ENCODE data around the gene ZMYND19. TPM values are rescaled to one million over a fixed set of nuclear protein-coding genes. Genes with fewer than 3 reads are reported as not detected.
A peak's percentile ranks its signal among the peaks of the same experiment; 100 is the strongest.
"Not testable (repeated sequence)": the region's sequence is repeated elsewhere in the genome, so short reads cannot be mapped to it uniquely, and the experiment has no call there.

Gene ZMYND19
- total and polyA plus RNA-seq, 2 donors (not counting 3 experiments of a cell fraction or from before 2014, with no cell fraction given): 22.8 to 32.6 TPM

- DNase-seq (ENCODE audit: low read depth, low spot score): no peak
Observed at GRCh38 chr9:137630679-137631078, 40.4 kb upstream of the ZMYND19 start.

GRCh38 chr9:137630126-137630525 lies 39.8 kb upstream of the ZMYND19 start:
- TF ChIP-seq JUN (IDR thresholded peaks at IDR 0.05; ENCODE audit: borderline replicate concordance, insufficient read depth, insufficient read length, low read depth): no peak
- no peak for TF ChIP-seq POLR2A (IDR thresholded peaks at IDR 0.05; ENCODE audit: low read depth, low read length)
- no peak for TF ChIP-seq EZH2 (IDR thresholded peaks at IDR 0.05; ENCODE audit: borderline replicate concordance, low read depth, low read length, severe bottlenecking)
- TF ChIP-seq MYC (IDR thresholded peaks at IDR 0.05; ENCODE audit: low read depth, low read length): no peak
- TF ChIP-seq MAX (IDR thresholded peaks at IDR 0.05; ENCODE audit: insufficient read depth, insufficient read length): no peak
- no peak for TF ChIP-seq GATA2 (IDR thresholded peaks at IDR 0.05; ENCODE audit: insufficient read depth, insufficient read length, low read depth, low read length)
- TF ChIP-seq FOS (IDR thresholded peaks at IDR 0.05; ENCODE audit: borderline replicate concordance, insufficient read depth, low read length): no peak
- TF ChIP-seq CTCF (IDR thresholded peaks at IDR 0.05; ENCODE audit: extremely low read depth in 1 of 2, insufficient read depth in 1 of 2, low read depth in 1 of 2, low read length in 2 of 2): no peak
- TF ChIP-seq POLR2AphosphoS5 (IDR thresholded peaks at IDR 0.05; ENCODE audit: insufficient read depth, low read depth, low read length): no peak
- H2AFZ ChIP-seq (ENCODE audit: low read depth, low read length): no peak overlapping the region
- no peaks in the 10 kb centered on the region for H3K9me3 ChIP-seq (replicated peaks; ENCODE audit: control insufficient read depth, insufficient read depth, low read length)
- peaks cover 22% of the 10 kb centered on the region for H3K4me1 ChIP-seq (ENCODE audit: control insufficient read depth, extremely low read depth, insufficient read depth, low read length)
- FAIRE-seq: peak; percentile 64
- H3K9ac ChIP-seq (replicated peaks; ENCODE audit: extremely low read depth, insufficient read depth, low read length): no peak overlapping the region
- no peak for DNase-seq (ENCODE audit: low read depth, low spot score)
- no TSS peak for BruUV-seq (replicated peaks)
- no peaks in the 10 kb centered on the region for H3K27me3 ChIP-seq (ENCODE audit: control insufficient read depth in 2 of 2, insufficient read depth in 2 of 2, low read length in 2 of 2)
- ChIA-PET POLR2A (no interaction called here), CTCF (interaction anchor here (0.8 kb wide), 1 partner anchor 12 kb away, joined by 3 read pairs; no protein-coding TSS in a partner anchor)
- H3K36me3 ChIP-seq (ENCODE audit: control insufficient read depth in 2 of 2, extremely low read depth in 1 of 2, insufficient read depth in 2 of 2, low read length in 2 of 2): no peaks in the 10 kb centered on the region
- intact Hi-C loops (cut with micrococcal nuclease): no loop called here
- no peaks in the 10 kb centered on the region for H3K9me1 ChIP-seq (replicated peaks; ENCODE audit: control insufficient read depth, extremely low read depth, insufficient read depth, low read length)
- peaks cover 90% of the 10 kb centered on the region for H3K79me2 ChIP-seq (ENCODE audit: control insufficient read depth, insufficient read depth, low read length)
- H3K27ac ChIP-seq (ENCODE audit: insufficient read depth, low read depth, low read length): no peak overlapping the region
- peaks cover 6% of the 10 kb centered on the region for H4K20me1 ChIP-seq (replicated peaks; ENCODE audit: control insufficient read depth, extremely low read depth, insufficient read depth, low read length)
- dilution Hi-C loops (cut with MboI; ENCODE audit: extremely low pct_ligation_motif_present, low sequenced_read_pairs): no loop called here
- H3K4me3 ChIP-seq (replicated peaks in 1 of 3; ENCODE audit: insufficient read depth in 1 of 3, low read depth in 1 of 3, low read length in 3 of 3): no peak overlapping the region
- H3K4me2 ChIP-seq (ENCODE audit: insufficient read depth, low read length): no peak overlapping the region

More at GRCh38 chr9:137630679-137631078, 40.4 kb upstream of the ZMYND19 start:
- POLR2A ChIA-PET: no interaction called here
- Histone ChIP-seq H3K9ac (replicated peaks; ENCODE audit: extremely low read depth, insufficient read depth, low read length) (no peak overlapping the region), H3K79me2 (ENCODE audit: control insufficient read depth, insufficient read depth, low read length) (peaks cover 88% of the 10 kb centered on the region), H3K36me3 (ENCODE audit: control insufficient read depth in 2 of 2, extremely low read depth in 1 of 2, insufficient read depth in 2 of 2, low read length in 2 of 2) (no peaks in the 10 kb centered on the region), H3K4me3 (replicated peaks in 1 of 3; ENCODE audit: insufficient read depth in 1 of 3, low read depth in 1 of 3, low read length in 3 of 3) (no peak overlapping the region), H4K20me1 (replicated peaks; ENCODE audit: control insufficient read depth, extremely low read depth, insufficient read depth, low read length) (peaks cover 6% of the 10 kb centered on the region), H3K9me1 (replicated peaks; ENCODE audit: control insufficient read depth, extremely low read depth, insufficient read depth, low read length) (no peaks in the 10 kb centered on the region), H2AFZ (ENCODE audit: low read depth, low read length) (no peak overlapping the region), H3K4me2 (ENCODE audit: insufficient read depth, low read length) (no peak overlapping the region), H3K4me1 (ENCODE audit: control insufficient read depth, extremely low read depth, insufficient read depth, low read length) (peaks cover 22% of the 10 kb centered on the region), H3K27me3 (ENCODE audit: control insufficient read depth in 2 of 2, insufficient read depth in 2 of 2, low read length in 2 of 2) (no peaks in the 10 kb centered on the region), H3K27ac (ENCODE audit: insufficient read depth, low read depth, low read length) (no peak overlapping the region), H3K9me3 (replicated peaks; ENCODE audit: control insufficient read depth, insufficient read depth, low read length) (no peaks in the 10 kb centered on the region)
- intact Hi-C loops (cut with micrococcal nuclease): no loop called here
- CTCF ChIA-PET: no interaction called here
- no peak for TF ChIP-seq GATA2 (IDR thresholded peaks at IDR 0.05; ENCODE audit: insufficient read depth, insufficient read length, low read depth, low read length)
- no TSS peak for BruUV-seq (replicated peaks)
- no peak for FAIRE-seq
- dilution Hi-C loops (cut with MboI; ENCODE audit: extremely low pct_ligation_motif_present, low sequenced_read_pairs): no loop called here

- H3K36me3 ChIP-seq (ENCODE audit: control insufficient read depth in 2 of 2, extremely low read depth in 1 of 2, insufficient read depth in 2 of 2, low read length in 2 of 2); H2AFZ ChIP-seq (ENCODE audit: low read depth, low read length); H3K4me3 ChIP-seq (replicated peaks in 1 of 3; ENCODE audit: insufficient read depth in 1 of 3, low read depth in 1 of 3, low read length in 3 of 3); intact Hi-C loops (cut with micrococcal nuclease); CTCF ChIA-PET; H4K20me1 ChIP-seq (replicated peaks; ENCODE audit: control insufficient read depth, extremely low read depth, insufficient read depth, low read length); H3K9me1 ChIP-seq (replicated peaks; ENCODE audit: control insufficient read depth, extremely low read depth, insufficient read depth, low read length); BruUV-seq (replicated peaks); POLR2A ChIA-PET; DNase-seq (ENCODE audit: low read depth, low spot score); H3K9ac ChIP-seq (replicated peaks; ENCODE audit: extremely low read depth, insufficient read depth, low read length); H3K4me2 ChIP-seq (ENCODE audit: insufficient read depth, low read length); FAIRE-seq; H3K27ac ChIP-seq (ENCODE audit: insufficient read depth, low read depth, low read length); dilution Hi-C loops (cut with MboI; ENCODE audit: extremely low pct_ligation_motif_present, low sequenced_read_pairs); H3K9me3 ChIP-seq (replicated peaks; ENCODE audit: control insufficient read depth, insufficient read depth, low read length); H3K27me3 ChIP-seq (ENCODE audit: control insufficient read depth in 2 of 2, insufficient read depth in 2 of 2, low read length in 2 of 2): not testable (repeated sequence)
- Histone ChIP-seq H3K4me1 (ENCODE audit: control insufficient read depth, extremely low read depth, insufficient read depth, low read length) (peaks cover 12% of the 10 kb centered on the region), H3K79me2 (ENCODE audit: control insufficient read depth, insufficient read depth, low read length) (peaks cover 91% of the 10 kb centered on the region)
Observed at GRCh38 chr9:137627406-137627805, 37.1 kb upstream of the ZMYND19 start.
